Thyroid gland (tissue), 4 donors: ENCODE measurements around the gene TRIM17. TPM values are rescaled to one million over a fixed set of nuclear protein-coding genes. Genes with fewer than 3 reads are reported as not detected.
A peak's percentile ranks its signal among the peaks of the same experiment; 100 is the strongest.

Experiments used
- DNase-seq, 2 donors: peaks; one replicate each; pipeline ENCODE4 v3.0.0-alpha.2; 2019
- H3K27ac ChIP-seq, 3 donors: fragments of 200-600 bp; sonication (generic); 1 replicate in 2 of 3; 2 replicates in 1 of 3; pipeline ENCODE4 v1.5.1; 2016 to 2019; ENCODE audit warnings: mild to moderate bottlenecking in 1 of 3, moderate library complexity in 1 of 3
- H3K27me3 ChIP-seq: fragments of 200-600 bp; sonication (generic); one replicate; pipeline ENCODE4 v1.5.1; 2019
- H3K36me3 ChIP-seq, 2 donors: fragments of 200-600 bp; sonication (generic); one replicate each; pipeline ENCODE4 v1.5.1; 2016 to 2019
- H3K4me1 ChIP-seq, 2 donors: fragments of 200-600 bp; sonication (generic); one replicate each; pipeline ENCODE4 v1.5.1; 2017 to 2019
- H3K4me3 ChIP-seq, 3 donors: fragments of 200-600 bp; sonication (generic); replicated peaks in 1 of 3; 1 replicate in 2 of 3; 2 replicates in 1 of 3; pipeline ENCODE4 v1.5.1; 2016; ENCODE audit warnings: mild to moderate bottlenecking in 1 of 3
- H3K9me3 ChIP-seq: fragments of 200-600 bp; sonication (generic); one replicate; pipeline ENCODE4 v1.5.1; 2017
- POLR2A ChIP-seq, 2 donors: fragments of 450-650 bp; IDR thresholded peaks; one replicate each; pipeline ENCODE4 v1.6.1; 2017; ENCODE audit warnings: antibody characterized with exemption in 2 of 2, mild to moderate bottlenecking in 2 of 2, moderate library complexity in 1 of 2
- WGBS, 2 donors: methylation state at CpG; one replicate each; pipeline ENCODE4 v1.1.5; 2017; 5-methylcytosine and 5-hydroxymethylcytosine counted together
- intact Hi-C: fragments of 100-400 bp; cut with DNase I; formaldehyde crosslinking; loops from one replicate; pipeline ENCODE4 v1.15.1; 2023
- total RNA-seq, 4 donors: library from RNA; depleted of rRNA; stranded (reverse); fragments of >200 nt; gene quantifications; one replicate each; pipeline ENCODE4 v1.2.3, GENCODE V29; 2016
- TF ChIP-seq, protein P1 (sequence below), 6 experiments: fragments of 200-600 bp in 3 of 6; fragments of 450-650 bp in 3 of 6; sonication (generic) in 3 of 6; IDR thresholded peaks; one replicate each; pipeline ENCODE4 v1.5.1; 2016 to 2019; ENCODE audit warnings: antibody characterized with exemption in 6 of 6, mild to moderate bottlenecking in 2 of 6, inconsistent platforms in 1 of 6, moderate library complexity in 1 of 6

Gene TRIM17
- total RNA-seq, 4 donors from 2014 or later, result 1.3 to 2.8 (median 2.8) TPM; not detected in 1

DNA sequence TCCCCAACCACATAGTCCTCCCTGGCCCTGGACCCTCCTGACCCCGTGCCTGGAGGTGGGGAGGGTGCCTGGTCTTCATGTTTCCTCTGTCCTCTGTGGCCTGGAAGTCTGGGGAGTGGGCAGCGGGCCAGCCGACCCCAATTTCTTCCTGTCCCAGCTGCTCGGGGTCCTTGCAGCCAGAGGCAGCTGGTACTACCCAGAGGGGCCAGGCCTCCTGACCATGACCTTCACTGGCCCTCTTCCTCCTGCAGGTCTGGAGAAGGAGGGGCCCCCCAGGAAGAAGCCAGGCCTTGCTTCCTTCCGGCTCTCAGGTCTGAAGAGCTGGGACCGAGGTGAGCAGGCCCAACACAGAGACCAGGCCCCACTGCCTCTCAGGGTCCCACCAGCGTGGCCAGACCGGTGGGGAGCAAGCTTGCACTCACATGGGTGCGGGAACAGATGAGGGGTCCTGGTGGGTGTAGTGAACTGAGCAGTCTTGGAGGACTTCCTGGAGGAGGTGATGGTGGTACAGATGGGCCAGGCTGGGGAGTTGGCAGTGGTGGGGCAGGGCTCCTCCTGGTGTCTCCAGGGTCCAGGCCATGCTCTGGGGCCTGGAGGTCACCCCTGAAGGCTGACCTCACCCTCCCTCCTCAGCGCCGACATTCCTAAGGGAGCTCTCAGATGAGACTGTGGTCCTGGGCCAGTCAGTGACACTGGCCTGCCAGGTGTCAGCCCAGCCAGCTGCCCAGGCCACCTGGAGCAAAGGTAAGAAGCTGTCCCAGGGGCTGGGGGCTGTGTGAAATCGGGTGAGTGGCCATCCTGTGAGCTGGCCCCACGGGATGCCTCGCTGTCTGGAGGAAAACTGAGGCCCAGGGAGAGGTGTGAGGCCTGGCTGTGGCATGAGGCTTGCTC is 42.7 kb downstream of the TRIM17 start:
- intact Hi-C loops, result loop anchor here (10.0 kb wide), 2 partner anchors 111 to 159 kb away; partner anchors contain the start of gene RNF187
- H3K27ac ChIP-seq, result peak overlapping the region; percentile 30 to 68 (median 36)
- TF ChIP-seq POLR2A (IDR thresholded peaks at IDR 0.05), result no peak
- TF ChIP-seq, protein P1, sequence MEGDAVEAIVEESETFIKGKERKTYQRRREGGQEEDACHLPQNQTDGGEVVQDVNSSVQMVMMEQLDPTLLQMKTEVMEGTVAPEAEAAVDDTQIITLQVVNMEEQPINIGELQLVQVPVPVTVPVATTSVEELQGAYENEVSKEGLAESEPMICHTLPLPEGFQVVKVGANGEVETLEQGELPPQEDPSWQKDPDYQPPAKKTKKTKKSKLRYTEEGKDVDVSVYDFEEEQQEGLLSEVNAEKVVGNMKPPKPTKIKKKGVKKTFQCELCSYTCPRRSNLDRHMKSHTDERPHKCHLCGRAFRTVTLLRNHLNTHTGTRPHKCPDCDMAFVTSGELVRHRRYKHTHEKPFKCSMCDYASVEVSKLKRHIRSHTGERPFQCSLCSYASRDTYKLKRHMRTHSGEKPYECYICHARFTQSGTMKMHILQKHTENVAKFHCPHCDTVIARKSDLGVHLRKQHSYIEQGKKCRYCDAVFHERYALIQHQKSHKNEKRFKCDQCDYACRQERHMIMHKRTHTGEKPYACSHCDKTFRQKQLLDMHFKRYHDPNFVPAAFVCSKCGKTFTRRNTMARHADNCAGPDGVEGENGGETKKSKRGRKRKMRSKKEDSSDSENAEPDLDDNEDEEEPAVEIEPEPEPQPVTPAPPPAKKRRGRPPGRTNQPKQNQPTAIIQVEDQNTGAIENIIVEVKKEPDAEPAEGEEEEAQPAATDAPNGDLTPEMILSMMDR (IDR thresholded peaks at IDR 0.05), result no peak
- H3K36me3 ChIP-seq, result no peaks in the 10 kb centered on the region
- WGBS, 2 donors, result 85 to 91% methylated on average over 11 of the region's 14 CpGs
- H3K4me3 ChIP-seq, result no peak overlapping the region
- peaks cover 20 to 51% of the 10 kb centered on the region in 2 donors for H3K4me1 ChIP-seq
- DNase-seq, result no peak
- no peaks in the 10 kb centered on the region for H3K27me3 ChIP-seq
- H3K9me3 ChIP-seq, result no peaks in the 10 kb centered on the region

DNA sequence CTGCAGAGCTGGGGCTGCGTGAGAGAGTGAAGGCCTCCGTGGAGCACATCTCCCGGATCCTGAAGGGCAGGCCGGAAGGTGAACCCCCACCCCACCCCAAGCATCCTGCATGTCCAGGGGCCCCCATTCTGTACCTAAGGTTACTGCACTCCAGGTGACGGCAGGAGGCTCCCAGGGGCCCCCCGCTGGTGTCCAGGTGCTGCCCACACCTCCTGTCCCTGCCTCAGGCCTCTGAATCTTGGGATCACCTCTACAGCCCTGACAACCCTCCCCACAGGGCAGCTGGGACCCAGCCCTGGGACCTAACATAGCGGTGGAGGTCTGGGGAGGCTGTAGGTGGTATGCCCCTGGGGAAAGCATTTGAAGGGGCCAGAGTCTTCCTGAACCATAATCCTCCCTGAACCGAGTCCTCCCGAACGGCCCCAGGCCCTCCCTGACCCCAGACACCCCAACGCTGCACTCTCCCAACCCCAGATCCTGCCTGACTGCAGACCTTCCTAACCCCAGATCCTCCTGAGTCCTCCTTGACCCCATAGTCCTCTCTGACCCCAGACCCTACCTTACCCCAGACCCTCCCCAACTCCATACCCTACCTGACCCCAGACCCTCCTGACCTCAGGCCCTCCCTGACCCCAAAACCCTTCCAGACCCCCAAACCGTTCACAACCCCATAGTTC is 43.5 kb downstream of the TRIM17 start:
- TF ChIP-seq, protein P1 (IDR thresholded peaks at IDR 0.05), result no peak
- no peak for TF ChIP-seq POLR2A (IDR thresholded peaks at IDR 0.05)
- intact Hi-C loops, result loop anchor here (10.0 kb wide), 2 partner anchors 112 to 158 kb away; partner anchors contain the start of gene RNF187
- Histone ChIP-seq H3K27me3 (no peaks in the 10 kb centered on the region), H3K4me1 (peaks cover 20 to 49% of the 10 kb centered on the region in 2 donors), H3K4me3 (no peak overlapping the region), H3K36me3 (no peaks in the 10 kb centered on the region), H3K9me3 (no peaks in the 10 kb centered on the region), H3K27ac (peak overlapping the region; percentile 33 to 45 (median 39))
- peak in 1 of 2 donors; percentile 4 for DNase-seq
- WGBS, 2 donors, result 62 to 86% methylated on average over 6 to 8 of the region's 12 CpGs

DNA sequence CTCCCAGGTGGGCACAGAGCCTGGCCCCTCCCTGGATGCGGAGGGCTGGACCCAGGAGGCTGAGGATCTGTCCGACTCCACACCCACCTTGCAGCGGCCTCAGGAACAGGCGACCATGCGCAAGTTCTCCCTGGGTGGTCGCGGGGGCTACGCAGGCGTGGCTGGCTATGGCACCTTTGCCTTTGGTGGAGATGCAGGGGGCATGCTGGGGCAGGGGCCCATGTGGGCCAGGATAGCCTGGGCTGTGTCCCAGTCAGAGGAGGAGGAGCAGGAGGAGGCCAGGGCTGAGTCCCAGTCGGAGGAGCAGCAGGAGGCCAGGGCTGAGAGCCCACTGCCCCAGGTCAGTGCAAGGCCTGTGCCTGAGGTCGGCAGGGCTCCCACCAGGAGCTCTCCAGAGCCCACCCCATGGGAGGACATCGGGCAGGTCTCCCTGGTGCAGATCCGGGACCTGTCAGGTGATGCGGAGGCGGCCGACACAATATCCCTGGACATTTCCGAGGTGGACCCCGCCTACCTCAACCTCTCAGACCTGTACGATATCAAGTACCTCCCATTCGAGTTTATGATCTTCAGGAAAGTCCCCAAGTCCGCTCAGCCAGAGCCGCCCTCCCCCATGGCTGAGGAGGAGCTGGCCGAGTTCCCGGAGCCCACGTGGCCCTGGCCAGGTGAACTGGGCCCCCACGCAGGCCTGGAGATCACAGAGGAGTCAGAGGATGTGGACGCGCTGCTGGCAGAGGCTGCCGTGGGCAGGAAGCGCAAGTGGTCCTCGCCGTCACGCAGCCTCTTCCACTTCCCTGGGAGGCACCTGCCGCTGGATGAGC is 44.3 kb downstream of the TRIM17 start:
- Histone ChIP-seq H3K27me3 (no peaks in the 10 kb centered on the region), H3K36me3 (no peaks in the 10 kb centered on the region), H3K4me1 (peaks cover 14 to 47% of the 10 kb centered on the region in 2 donors), H3K27ac (peak overlapping the region; percentile 33 to 45 (median 39)), H3K9me3 (no peaks in the 10 kb centered on the region), H3K4me3 (no peak overlapping the region)
- 13 to 34% methylated on average over 12 to 24 of the region's 34 CpGs for WGBS, 2 donors
- intact Hi-C loops, result loop anchor here (10.0 kb wide), 2 partner anchors 112 to 158 kb away; partner anchors contain the start of gene RNF187
- peak; percentile 90 to 91 for DNase-seq
- TF ChIP-seq POLR2A (IDR thresholded peaks at IDR 0.05), result peak in 1 of 2 donors; percentile 41
- TF ChIP-seq, protein P1 (IDR thresholded peaks at IDR 0.05), result no peak

DNA sequence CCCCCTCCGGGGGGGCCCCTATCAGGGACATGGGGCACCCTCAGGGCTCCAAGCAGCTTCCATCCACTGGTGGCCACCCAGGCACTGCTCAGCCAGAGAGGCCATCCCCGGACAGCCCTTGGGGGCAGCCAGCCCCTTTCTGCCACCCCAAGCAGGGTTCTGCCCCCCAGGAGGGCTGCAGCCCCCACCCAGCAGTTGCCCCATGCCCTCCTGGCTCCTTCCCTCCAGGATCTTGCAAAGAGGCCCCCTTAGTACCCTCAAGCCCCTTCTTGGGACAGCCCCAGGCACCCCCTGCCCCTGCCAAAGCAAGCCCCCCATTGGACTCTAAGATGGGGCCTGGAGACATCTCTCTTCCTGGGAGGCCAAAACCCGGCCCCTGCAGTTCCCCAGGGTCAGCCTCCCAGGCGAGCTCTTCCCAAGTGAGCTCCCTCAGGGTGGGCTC is 44.9 kb downstream of the TRIM17 start:
- WGBS, 2 donors, result 29% methylated on average over 2 of the region's 4 CpGs; no CpG with 5 or more reads in 1 of the 2 donors
- intact Hi-C loops, result loop anchor here (10.0 kb wide), 2 partner anchors 113 to 157 kb away; partner anchors contain the start of gene RNF187

More for the DNA sequence above, 44.9 kb downstream of the TRIM17 start:
- Histone ChIP-seq H3K9me3 (no peaks in the 10 kb centered on the region), H3K36me3 (no peaks in the 10 kb centered on the region), H3K27ac (no peak overlapping the region), H3K4me1 (peaks cover 14 to 47% of the 10 kb centered on the region in 2 donors), H3K4me3 (no peak overlapping the region), H3K27me3 (no peaks in the 10 kb centered on the region)
- DNase-seq, result no peak
- TF ChIP-seq POLR2A (IDR thresholded peaks at IDR 0.05), result no peak
- TF ChIP-seq, protein P1 (IDR thresholded peaks at IDR 0.05), result no peak
